ENCODE results near the gene BUB1B.

The BUB1B gene

DNA sequence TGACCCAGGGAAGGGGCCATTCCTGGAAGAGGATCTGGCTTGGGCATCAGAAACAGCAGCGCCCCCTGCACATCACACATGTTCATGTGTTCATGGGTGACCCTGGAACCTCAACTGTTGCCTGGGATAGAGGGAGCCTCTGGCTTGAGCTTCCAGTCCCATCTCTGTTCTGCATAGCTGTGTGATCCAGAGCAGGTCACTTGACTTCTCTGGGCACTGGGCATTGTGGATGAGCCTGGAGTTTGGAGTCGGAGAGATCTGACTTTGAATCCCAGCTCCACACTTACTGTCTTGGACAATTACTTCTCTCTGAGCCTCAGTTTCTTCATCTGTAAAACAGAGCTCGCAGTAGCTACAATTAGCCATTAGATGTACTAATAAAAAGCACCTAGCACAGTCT lies 93.6 kb downstream of the BUB1B start:
- DNase-seq = no peak

DNA sequence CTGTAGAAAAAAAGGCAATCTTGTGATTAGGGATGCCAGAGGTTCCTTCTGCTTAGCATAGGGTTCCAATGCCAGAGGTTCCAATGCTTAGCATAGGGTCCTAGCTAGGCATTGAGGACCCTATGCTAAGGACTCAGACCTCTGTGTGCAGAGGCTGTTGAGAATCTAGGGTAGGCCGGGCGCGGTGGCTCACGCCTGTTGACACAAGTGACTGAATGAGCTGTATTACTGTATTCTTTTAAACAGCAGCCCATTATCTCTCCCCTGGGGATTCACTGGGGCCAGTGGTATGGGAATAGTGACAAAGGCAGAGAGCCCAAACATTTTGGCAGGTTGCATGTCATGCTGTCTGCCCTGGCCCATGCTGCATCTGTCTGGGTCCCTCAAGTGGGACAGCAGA lies 94.2 kb downstream of the BUB1B start:
- no peak for DNase-seq

DNA sequence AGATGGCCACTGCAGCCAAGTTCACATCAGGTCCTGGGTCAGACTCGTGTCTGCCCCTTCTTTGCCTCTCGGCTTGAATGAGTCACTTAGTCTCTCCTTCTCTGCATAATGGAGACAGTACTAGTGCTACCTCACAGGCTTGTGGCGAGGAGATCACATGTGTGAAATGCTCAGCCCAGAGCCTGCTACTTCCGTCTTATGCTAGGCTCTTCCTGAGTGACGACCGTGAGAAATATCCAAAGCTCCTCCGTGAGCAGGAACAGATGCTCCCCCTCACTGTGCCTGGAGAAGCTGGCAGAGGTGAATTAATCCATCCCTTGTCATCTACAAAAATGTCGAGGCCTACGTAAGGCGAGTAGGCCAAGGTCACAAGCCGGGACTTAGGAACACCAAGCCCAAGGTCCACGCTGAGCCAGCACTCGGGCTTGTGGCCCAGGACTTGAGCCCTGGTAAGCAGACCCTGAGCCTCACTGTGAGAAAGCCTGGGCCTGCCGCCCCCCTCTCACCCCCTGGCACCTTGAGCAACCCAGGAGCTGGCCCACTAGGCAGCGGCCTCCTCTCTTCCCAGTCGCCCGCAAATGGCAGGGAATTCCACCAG lies 95.9 kb downstream of the BUB1B start:
- no peak for DNase-seq

DNA sequence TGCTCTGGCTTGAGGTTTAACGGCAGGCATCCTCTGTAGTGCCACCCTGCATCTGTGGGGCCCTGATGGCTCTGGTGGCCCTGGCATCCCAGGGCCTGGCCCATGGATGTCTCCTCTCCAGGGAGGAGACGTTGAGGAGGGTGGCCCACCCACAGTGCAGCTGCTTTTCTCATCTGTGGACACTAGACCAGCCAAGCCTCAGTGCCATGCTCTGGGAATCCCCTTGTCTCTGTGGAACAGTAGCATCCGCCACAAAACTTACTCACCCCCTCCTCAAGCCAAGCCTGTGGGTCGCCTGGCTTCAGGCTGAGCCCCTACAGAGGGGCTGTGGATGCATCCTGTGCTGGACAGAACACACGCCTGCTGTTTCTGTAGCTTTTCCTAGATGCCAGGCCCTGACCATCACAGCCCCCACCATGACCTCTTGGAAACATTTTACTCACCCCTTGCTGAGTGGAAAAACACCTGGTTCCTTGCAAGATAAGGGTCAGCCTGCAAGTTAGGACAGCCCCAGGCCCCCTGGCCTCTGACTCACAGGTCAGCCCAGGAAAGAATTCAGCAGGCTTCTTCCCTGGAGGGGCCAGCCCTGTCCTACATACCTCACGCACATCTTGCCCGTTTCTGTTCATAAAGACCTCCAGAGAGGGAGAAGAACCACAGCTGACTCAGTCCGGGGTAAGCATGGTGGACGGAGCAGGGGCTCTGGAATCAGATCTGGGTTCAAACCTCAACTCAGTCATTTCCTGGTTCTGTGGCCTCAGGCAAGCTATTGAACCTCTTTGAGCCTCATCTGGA lies 97.0 kb downstream of the BUB1B start:
- DNase-seq = no peak

DNA sequence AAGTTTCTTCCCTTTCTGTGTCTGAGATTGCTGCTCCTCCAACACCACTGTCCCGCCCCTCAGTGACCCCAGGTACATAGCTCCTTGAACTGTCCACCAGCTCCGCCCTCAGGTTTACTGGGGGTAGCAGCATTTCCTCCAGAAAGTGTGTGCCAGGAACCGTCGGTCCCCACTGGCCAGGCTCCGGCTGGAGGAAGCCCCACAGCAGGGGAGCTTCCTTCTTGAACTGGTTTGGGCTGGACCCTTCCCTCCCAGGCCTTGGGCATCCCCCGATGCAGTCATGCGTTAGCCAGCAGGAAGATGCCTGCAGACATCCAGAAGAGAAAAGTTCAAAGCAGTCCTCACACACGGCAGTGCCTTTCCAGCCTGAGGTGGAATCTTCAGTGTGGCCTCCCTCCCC lies 97.7 kb downstream of the BUB1B start:
- no peak for DNase-seq

DNA sequence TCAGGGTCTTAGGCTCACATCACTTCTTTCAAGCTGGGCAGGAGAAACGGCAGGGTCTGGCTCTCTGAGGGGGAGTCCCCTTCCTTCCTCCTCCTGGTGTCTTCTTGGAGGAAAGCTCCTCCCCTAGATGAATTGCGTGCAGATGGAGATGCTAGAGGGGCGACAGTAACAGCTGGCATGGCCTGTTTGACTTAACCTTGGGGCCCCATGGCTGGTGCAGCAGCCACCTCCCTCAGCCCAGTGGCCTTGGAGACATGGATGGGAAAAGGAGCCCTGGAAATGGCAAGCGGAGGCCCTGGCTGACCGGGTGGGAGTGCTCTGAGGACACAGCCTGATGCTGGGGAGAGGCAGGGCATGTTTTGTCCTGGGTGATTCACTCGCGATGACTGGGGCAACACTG lies 98.2 kb downstream of the BUB1B start:
- DNase-seq = no peak

DNA sequence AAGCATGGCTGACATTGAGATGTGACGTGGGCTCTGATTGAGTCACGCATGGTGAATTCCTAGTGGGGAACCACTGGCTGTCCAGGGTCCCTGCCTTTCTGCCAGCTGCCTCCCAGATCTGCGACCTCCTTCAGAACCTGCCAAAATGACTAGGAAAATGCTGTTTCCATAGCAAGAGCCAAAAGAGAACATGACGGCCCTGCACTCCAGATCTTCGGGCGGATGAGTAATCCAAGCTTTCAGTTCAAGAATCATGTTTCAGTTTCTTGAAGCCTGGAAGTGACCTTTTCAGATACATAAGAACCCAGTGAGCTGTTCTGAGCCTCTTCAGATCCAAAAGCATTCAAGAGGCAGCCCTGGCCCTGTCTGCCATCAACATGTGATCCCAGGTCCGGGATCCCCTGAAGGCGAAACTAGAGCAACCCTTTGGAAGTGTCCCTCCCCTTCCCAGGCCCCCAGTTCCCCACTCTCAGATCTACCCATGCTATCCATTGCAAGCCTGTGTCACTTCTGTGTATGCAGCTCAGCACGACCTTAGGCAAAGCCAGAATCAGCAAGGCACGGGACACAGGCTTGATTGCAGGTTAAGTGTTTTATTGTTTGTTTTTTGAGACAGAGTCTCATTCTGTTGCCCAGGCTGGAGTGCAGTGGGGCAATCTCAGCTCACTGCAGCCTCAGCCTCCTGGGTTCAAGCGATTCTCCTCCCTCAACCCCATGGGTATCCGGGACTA lies 102.3 kb downstream of the BUB1B start:
- no peak for DNase-seq

DNA sequence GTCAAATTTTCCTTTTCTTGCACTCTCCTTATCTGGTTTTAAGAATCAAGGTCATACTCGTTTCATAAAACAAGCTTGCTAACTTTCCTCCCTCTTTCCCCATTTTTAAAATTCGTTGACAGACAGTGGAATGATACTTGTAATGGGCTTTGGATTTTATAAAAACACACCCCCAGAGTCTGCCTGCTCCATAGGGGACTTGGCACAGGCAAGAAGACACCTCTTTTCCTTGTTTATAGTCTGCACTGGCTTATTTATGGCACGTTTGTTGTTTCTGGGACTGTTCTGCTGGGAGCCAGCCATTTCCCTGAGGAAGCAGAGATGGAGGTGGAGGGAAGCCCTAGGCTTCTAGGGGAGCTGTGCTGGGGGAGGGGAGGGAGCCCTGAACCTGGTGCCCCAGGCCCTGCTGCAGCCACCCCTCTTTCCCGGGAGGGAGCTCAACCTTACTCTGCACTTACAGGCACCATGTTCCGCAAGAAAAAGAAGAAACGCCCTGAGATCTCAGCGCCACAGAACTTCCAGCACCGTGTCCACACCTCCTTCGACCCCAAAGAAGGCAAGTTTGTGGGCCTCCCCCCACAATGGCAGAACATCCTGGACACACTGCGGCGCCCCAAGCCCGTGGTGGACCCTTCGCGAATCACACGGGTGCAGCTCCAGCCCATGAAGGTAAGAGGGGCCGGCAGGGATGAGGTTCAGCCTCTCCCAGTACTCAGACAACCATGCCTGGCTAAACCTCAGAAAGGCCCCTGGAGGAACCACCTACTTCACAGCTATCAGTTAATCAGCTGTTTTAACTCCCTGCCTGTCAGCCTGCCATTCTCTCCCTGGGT lies 103.7 kb downstream of the BUB1B start:
- no peak for DNase-seq

DNA sequence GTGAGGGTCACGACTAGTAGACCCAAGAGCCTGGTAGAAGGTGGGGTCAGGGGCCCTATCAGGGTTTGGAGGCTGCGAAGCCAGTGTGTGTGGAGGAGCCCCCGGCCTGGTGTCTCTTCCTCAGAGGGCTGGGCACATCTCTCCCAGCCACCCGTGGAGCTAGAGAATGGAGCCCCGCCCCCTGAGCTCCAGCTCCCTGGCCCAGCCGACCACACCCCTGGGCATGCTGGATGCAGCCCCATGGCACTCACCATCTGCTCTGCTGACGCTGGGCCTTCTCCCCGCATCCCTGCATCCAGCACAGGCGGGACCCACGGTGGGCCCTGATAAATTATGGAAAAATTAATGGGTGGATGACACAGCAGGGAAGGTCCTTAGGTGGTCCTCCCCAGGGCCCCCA lies 104.5 kb downstream of the BUB1B start:
- DNase-seq = peak; percentile 28

DNA sequence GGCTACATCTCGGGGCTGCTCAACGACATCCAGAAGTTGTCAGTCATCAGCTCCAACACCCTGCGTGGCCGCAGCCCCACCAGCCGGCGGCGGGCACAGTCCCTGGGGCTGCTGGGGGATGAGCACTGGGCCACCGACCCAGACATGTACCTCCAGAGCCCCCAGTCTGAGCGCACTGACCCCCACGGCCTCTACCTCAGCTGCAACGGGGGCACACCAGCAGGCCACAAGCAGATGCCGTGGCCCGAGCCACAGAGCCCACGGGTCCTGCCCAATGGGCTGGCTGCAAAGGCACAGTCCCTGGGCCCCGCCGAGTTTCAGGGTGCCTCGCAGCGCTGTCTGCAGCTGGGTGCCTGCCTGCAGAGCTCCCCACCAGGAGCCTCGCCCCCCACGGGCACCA lies 105.0 kb downstream of the BUB1B start:
- no peak for DNase-seq

DNA sequence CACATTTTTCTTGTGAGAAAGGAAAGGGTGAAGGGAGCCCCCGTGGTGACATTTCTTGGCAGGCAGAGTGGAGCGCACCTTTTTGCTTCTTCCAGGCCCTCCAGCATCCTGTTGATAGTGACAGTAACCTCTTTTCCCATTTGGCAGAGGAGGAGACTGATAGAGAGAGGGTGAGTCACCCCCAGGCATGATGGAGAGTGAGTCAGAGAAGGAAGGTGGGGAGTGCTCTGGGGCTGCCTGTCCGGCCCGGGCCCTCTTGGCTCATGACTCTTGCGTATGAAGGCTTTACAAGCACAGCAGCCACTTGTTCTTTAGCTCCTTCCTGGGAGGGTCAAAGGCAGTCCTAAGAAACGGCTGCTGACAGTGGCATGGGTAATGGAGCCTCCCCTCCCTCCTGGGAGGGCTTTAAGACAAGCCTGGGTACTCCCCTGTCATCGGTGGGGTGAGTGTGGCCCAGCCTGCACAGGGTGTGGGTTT lies 106.0 kb downstream of the BUB1B start:
- DNase-seq = no peak

DNA sequence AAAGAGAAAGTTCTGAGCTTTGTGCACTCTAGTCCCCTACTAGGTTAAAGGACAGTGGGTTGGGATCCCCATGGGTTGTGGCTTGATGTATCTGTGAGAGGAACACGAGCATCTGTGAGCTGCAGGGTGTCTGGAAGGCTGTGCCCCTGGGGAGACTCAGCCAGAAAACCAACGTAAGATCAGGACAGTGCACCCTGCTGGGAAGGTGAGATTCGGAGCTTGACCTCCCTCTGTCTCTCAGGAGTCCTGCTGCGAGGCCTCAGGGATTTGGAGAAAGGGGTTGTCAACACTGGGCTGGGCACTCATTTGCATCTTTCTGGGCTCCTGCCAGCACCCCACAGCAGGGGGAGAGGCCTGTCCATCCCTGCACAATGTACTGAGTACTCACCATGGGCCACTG lies 106.8 kb downstream of the BUB1B start:
- no peak for DNase-seq

DNA sequence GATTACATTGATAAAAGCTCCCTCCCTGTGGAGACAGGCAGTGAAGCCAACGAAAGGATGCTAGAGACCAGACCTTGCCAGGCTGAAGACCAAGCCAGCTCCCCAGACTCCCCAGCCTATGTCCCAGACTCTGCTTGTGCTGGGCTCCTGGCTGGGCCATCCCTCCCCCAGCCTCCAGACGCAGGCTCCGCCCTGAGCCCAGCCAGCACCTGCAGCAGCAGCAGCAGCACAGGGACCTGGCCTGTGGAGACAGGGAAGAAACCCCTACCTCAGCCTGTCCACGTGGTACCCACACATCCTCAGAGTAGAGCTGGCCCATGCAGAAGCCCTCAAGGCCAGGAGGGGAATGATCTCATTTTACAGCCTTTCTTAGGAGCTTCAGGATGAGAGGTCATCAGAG lies 108.7 kb downstream of the BUB1B start:
- DNase-seq = no peak

DNA sequence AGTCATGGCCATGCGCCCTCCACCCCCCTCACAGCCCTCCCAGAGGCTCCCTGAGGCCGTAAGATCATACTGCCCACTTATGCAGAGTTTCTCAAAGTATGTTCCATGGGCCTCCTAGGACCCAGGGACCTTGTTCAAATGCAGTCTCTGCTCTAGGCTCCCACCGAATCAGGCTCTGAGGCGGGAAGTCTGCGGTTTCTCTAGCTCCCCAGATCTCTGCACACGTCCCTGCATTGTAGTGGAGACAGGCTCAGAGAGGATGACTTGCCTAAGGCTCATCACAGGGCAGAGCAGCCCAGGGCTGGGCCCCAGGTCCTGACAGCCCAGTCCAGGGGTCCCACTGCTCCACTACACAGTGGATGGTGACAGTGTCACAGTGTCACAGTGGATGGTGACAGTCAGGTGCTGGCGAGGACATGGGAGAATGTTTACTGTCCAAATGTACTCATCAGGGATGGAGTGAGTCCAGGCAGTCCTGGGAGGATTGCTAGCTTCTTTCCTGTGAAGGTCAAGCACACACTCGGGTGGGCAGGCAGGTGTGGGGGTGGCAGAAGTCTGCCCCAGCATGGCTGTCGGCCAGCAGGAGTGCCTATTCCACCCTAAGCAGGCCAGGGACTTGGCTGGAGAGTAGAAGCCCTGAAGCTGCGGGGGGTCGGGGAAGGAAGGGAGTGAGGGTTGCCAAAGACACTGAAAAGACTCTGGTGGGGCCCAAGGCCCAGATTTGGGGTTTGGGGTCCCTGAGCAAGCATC lies 109.6 kb downstream of the BUB1B start:
- DNase-seq = no peak
